DMS53 treated with DMSO at 0.1 percent for 48 hours (cell line): ENCODE measurements around the gene CERCAM.

Source experiments
- DNase-seq: peaks from one replicate; lab custom pipeline; 2025; ENCODE audit not compliant: unreplicated experiment; lab: John Stamatoyannopoulos, UW

The CERCAM gene

DNA sequence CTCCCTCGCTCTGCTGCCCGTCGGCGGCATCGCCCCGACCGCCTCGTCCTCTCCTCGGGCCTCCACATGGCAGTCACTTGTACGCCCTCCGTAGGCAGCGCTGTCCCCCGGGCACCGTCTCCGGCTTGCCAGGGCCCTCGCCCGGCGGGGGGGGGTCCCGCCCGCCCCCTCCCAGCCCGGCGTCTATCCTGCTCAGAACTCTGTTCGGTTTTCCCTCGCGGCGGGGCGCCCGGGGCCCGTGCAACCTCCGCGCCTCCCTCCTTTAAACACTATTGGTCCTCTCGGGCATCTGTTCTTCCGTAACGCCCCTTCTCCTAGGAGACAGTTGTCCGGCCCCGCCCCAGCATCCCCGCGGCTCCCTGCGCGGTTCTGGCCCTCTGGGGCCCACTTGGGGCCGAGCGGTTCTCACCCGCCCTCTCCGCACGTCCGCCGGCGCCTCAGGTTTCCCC is 36.0 kb downstream of the CERCAM start:
- peak; percentile 62 for DNase-seq

DNA sequence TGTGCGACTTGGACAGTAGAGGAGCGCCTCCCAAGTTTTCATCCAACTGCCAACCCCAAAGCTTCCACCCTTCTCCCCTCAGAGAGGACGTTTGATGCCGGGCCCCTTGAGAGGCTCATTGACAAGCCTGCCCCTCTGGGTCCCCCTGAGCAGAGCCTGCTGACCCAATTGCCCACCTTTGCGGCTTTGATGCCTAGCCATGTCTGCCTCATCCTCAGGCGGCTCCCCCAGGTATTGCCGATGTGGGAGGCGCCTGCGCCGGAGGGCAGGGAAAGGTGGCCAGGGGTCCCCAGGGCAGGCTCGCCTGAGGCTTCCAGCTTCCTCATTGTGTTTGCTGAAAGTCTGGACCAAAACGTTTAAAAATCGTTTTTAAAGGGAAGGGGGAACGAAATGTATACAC is 36.5 kb downstream of the CERCAM start:
- no peak for DNase-seq

DNA sequence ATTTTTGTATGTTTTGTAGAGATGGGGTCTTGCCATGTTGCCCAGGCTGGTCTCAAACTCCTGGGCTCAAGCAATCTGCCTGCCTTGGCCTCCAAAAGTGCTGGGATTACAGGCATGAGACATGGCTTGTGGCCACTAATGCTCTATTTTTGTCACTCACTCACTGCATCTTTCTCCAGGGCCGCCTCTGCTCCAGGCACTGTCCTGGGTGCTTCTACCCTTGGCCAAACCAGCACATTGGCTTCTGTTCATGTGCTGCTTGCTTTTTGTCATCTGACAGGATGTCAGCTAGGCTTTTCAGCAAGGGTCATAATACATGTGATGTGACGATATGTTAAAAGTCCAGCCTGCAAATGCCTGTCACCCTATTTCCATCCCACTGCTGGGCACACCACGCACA is 38.4 kb downstream of the CERCAM start:
- DNase-seq: no peak

DNA sequence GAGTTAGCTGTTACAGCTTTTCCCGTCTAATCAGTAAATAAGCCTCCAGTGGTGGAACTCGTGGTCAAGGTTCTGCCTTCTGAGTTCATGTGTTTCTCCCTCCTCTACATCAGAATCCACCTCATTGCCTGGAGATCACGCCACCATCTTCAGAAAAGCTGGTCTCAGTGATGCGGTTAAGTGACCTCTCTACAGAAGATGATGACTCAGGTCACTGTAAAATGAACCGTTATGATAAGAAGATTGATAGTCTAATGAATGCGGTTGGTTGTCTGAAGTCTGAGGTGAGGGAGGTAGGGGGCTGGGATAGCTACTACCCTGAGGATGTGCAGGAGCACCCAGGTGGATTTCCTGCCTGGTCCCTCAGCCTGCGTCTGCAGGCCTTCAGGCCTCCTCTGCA is 48.4 kb downstream of the CERCAM start:
- no peak for DNase-seq

DNA sequence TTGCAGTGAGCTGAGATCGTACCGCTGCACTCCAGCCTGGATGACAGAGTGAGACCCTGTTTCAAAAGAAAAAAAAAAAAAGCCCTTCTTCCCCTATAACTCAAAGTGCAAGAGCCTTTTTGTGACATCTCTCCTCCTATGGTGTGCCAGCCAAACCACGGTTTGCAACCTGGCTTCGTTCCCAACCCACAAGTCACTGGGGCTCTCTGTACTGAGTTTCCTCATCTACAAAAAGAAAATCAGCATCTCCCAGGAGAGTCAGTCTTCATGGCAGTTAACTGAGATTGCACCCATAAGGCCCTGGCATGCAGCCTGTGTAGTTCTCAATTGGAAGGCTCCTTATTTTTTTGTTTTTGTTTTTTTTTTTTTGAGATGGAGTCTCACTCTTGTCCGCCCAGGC is 49.9 kb downstream of the CERCAM start:
- no peak for DNase-seq

DNA sequence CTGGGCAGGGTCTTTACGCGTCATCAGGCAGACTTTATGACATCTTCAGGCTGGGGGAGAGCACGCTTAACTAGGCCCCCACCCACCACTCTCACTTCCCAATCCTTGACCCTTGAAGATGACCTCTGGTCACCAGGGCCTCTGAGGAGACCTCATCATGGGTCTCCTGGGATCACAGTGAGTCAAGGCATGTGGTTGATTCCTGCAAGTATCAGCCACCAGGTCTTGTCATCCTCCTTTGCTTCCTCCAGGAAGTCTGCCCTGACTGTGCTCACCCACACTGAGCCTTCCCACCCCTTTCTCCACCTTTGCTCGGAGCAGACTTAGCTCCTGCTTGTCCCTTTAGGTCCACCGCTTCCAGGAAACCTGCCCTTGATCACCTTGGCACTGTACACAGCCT is 52.4 kb downstream of the CERCAM start:
- no peak for DNase-seq

DNA sequence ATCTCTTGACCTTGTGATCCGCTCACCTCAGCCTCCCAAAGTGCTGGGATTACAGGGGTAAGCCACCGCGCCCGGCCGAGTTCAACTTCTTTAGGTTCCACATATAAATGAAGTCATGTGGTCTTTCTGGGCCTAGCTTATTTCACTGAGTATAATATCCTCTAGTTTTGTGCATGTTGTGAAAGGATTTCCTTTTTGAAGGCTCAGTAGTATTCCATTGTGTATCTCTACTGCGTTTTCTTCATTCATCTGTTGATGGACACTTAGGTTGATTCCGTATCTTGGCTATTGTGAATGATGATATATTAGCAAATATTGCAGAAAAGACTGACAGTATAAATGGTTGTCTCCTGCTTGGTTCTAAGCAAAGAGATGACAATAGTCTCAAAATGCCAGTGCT is 55.2 kb downstream of the CERCAM start:
- DNase-seq: no peak

DNA sequence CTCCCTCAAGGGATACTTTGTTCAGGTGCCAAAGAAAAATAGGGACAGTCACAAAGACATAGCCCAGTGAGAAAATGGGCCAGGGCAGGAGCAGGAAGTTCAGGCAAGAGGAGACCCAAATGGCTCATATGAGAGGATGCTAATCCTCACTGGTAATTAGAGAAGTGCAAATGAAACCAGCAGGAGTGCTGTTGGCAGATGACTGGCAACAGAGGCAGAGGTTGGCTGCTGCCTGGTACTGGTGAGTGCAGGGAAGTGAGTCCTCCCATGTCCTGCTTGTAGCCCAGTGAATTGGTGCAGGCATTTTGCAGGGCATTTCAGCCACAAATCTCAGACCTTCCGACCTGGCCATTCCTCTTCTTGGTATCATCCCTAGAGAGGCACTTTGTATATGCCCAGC is 58.6 kb downstream of the CERCAM start:
- DNase-seq: no peak

DNA sequence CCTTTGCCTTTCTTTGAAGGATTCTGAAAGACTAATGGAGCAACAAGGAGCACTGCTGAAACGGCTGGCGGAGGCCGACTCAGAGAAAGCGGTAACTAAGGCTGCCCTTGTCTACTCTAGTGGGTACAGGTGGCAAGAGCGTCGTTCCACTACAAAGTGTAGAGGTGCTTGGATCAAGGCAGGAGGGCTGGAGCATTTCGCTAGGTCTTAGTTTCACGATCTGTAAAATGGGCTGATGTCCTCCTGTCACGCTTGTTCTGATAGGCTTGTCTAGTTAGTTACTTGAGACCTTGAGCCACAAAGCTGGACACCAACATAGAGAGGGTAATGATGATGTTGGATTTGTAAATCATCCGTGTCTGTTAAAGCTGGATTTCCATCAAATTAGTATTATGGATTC is 60.9 kb downstream of the CERCAM start:
- no peak for DNase-seq

DNA sequence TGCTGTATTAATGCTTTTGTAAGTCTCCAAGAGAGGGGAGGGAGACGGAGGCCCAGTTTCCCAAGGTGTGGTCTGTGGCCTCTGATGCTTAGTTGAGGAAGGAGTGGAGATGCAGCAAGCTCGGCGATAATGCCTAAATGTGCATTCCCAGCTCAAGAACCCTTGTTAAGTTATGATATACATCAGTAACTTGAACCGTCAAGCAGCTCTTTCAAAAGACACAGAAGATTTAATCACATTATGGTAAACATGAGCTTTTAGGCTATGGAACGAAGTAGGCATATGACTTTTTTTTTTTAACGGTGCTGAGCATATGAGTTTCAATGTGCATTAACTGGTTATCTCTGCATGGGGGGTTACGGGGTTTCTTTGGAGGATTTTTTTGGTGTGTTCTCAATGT is 61.5 kb downstream of the CERCAM start:
- no peak for DNase-seq

DNA sequence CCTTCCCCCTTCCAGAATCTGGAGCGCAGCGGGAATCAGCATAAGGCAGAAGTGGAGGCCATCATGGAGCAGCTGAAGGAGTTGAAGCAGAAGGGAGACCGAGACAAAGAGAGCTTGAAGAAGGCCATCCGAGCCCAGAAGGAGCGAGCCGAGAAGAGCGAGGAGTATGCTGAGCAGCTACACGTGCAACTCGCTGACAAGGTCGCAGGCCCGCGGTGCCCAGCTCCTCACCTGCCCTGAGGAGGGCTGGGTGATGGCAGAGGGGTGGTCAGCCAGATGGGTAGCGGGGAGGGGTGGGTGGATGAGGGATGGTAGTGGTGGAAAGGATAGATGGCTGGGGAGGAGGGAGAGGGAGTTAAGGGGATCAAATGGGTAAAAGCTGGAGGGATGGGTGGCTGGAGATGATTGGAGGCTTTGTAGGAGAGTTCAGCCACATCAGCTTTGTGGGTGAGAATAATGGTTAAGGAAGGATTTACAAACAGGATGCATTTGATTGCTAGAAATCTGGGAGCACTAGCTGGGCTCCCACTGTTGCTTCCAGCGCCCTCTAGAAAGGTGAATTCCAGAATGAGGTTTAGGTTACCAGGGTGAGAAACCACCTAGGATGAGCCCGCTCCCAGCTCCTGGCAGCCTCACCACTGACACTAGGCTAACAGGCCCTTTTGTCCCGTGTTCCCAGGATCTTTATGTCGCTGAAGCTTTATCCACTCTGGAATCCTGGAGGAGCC is 64.2 kb downstream of the CERCAM start:
- DNase-seq: no peak

DNA sequence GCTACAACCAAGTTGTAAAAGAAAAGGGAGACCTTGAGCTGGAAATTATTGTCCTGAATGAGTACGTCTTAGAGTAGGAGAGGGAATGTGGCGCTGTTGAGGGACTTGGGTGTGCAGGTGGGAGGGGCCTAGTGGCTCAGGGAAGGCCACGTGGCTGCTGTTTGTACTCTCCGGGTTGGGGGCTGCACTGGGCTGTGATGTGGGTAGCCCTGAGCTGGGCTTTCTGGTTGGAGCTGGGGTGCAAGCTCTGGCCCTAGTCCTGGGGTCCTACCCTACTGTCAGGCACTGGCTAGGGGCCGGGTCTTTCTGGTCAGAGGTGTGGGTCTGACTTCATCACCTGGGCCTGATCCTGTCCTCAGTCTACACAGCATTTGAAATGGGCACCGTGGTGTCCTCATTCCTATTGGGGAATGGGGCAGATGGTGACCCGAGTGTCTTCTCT is 64.8 kb downstream of the CERCAM start:
- no peak for DNase-seq

DNA sequence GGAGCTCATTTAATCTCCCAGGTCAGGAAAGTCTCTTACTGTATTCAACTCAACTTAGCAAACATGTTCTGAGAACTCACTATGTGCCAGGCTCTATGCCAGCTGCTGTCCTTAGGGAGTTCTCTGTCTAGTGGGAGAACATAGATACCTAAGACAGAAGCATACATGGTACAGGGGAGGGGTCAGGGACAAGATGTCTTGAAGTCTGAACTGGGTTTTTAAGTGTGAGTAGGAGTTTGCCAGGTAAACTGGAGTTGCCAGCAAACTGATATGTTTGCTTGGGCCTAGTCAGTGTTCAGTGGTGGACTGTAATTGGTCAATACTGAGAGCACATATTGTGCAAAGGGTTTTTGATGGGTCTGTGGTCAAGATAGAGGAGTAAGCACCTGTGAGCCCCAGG is 65.5 kb downstream of the CERCAM start:
- no peak for DNase-seq
